ENCODE data around the gene DHCR7.

The DHCR7 gene

DNA sequence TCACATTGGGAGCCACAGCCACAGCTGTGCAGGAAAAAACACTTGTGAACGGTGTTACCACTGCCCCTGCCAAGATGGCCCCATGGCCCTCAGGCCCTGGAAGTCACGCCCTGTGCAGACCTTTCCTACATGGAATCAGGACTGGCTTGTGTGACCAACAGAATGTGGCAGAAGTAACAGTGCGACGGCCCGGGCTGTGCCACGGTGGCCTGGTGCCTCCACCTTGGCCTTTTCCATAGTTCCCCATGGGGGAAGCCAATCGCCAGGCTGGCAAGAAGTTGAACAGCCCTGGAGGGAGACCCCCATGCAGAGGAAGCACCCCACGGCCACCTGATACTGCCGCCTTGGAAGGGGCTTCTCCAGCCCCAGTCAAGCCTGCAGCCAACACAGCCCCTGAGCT, 48.0 kb downstream of the DHCR7 start:
- TF ChIP-seq, protein P1, sequence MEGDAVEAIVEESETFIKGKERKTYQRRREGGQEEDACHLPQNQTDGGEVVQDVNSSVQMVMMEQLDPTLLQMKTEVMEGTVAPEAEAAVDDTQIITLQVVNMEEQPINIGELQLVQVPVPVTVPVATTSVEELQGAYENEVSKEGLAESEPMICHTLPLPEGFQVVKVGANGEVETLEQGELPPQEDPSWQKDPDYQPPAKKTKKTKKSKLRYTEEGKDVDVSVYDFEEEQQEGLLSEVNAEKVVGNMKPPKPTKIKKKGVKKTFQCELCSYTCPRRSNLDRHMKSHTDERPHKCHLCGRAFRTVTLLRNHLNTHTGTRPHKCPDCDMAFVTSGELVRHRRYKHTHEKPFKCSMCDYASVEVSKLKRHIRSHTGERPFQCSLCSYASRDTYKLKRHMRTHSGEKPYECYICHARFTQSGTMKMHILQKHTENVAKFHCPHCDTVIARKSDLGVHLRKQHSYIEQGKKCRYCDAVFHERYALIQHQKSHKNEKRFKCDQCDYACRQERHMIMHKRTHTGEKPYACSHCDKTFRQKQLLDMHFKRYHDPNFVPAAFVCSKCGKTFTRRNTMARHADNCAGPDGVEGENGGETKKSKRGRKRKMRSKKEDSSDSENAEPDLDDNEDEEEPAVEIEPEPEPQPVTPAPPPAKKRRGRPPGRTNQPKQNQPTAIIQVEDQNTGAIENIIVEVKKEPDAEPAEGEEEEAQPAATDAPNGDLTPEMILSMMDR (conservative IDR thresholded peaks at IDR 0.05; ENCODE audit: low read depth, low read length) = no peak
- DNase-seq (ENCODE audit: low read depth) = no peak

DNA sequence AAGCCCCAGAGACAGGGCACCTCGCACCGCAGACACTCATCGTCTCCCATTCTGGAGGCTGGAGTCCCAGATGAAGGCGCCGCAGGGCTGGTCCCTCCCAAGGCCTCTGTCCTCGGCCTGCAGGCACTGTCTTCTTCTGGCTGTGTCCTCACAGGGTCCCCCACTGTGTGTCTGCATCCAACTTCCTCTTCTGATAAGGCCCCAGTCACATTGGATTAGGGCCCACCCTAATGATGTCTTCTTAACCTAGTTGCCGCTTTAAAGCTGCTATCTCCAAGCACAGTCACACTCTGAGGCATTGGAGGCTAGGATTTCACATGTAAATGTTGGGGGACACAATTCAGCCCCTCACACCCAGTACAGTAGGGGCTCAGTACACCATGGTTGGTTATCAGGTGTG, 48.9 kb downstream of the DHCR7 start:
- TF ChIP-seq, protein P1 (conservative IDR thresholded peaks at IDR 0.05; ENCODE audit: low read depth, low read length) = no peak
- no peak overlapping the region for H3K4me3 ChIP-seq (ENCODE audit: low read depth, low read length)
- no peak for DNase-seq (ENCODE audit: low read depth)

More for the DNA sequence above, 48.0 kb downstream of the DHCR7 start:
- H3K4me3 ChIP-seq (ENCODE audit: low read depth, low read length) = no peak overlapping the region

DNA sequence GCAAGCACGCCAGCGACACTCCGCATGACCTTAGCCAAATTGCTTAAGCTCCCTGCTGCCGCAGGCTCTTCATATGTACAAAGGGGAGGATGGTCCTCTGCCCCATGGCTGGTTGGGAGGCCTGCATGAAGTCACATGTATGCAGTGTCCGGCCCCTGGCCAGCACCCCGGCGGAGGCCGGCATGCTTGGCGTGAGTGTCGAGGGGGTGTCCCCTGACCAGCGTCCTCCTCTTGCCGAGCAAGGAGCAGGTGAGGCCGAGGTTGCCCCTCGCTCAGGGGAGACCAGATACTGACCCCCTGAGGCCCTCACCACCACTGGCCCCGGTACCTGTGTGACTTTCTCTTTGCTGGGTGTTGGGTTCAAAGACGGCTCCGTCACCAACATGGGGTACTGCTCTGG, 50.2 kb downstream of the DHCR7 start:
- H3K4me3 ChIP-seq (ENCODE audit: low read depth, low read length) = no peak overlapping the region
- TF ChIP-seq, protein P1 (conservative IDR thresholded peaks at IDR 0.05; ENCODE audit: low read depth, low read length) = no peak
- DNase-seq (ENCODE audit: low read depth) = no peak

DNA sequence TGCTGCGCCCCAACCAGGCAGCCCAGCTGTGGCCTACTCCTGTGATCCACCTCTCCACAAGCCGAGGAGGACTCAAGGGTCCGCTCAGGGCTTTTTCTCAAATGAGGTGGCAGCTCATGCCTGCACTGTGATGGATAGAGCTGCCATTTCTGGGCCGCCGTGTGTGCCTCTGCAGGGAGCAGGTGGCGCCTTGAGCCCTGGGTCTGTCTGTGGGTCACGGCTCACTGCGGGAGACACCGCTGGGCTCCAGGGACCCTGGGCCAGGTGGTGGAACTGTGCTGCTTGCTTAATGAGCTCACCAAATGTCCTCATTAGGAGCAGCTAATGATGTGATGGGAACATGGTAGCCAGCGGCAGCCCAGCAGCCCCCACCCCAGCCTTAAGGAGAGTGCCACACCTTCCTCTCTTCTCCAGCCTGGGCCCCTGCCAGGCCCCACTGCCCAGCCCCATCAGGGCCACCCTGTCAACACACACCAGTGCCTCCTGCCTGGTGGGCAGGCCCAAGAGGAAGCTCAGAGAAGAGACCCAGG, 50.8 kb downstream of the DHCR7 start:
- DNase-seq (ENCODE audit: low read depth) = no peak
- no peak overlapping the region for H3K4me3 ChIP-seq (ENCODE audit: low read depth, low read length)
- TF ChIP-seq, protein P1 (conservative IDR thresholded peaks at IDR 0.05; ENCODE audit: low read depth, low read length) = no peak

DNA sequence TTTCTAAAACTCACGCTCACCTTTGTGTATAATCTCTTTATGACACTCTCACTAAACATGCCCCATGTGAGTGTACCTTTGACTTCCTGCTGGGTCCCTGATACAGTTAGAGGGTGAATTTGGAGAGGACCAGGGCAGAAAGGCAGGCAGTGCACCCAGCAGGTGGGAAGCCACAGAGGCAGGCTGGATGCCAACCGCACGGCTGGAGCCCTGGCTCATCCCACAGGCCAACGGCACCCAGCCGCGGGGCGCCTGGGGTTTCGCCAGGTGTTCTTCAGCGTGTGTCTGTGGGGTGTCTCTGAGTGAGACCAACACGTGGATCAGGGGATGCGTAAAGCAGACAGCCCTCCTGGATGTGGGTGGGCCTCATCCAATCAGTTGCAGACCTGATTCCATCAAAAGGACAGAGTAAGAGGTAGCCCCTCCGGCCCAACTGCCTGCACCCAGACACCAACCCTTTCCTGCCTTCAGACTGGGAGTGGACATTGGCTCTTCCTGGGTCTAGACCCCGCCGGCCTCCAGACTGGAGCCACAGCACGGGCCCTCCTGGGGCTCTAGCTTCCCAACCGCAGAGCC, 51.6 kb downstream of the DHCR7 start:
- peak; percentile 6 for DNase-seq (ENCODE audit: low read depth)
- TF ChIP-seq, protein P1 (conservative IDR thresholded peaks at IDR 0.05; ENCODE audit: low read depth, low read length) = no peak
- H3K4me3 ChIP-seq (ENCODE audit: low read depth, low read length) = no peak overlapping the region

DNA sequence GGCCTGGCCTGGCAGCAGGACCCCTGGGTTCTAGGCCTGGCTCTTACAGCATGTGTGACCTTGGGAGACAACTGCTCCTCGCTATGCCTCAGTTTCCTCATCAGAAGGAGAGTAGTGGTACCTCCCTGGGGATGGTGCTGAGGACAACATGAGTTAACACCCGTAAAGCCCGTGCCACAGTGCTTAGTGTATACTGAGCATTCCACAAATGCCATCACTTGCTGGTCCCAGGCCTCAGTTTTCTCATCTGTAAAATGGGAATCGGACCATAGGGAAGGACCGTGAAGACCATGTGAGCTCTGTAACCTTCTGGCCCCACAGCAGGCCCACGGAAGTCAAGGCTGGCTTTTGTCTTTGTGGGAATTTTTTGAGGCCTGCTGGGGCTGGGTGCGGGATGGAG, 52.4 kb downstream of the DHCR7 start:
- H3K4me3 ChIP-seq (ENCODE audit: low read depth, low read length) = no peak overlapping the region
- DNase-seq (ENCODE audit: low read depth) = no peak
- TF ChIP-seq, protein P1 (conservative IDR thresholded peaks at IDR 0.05; ENCODE audit: low read depth, low read length) = no peak

DNA sequence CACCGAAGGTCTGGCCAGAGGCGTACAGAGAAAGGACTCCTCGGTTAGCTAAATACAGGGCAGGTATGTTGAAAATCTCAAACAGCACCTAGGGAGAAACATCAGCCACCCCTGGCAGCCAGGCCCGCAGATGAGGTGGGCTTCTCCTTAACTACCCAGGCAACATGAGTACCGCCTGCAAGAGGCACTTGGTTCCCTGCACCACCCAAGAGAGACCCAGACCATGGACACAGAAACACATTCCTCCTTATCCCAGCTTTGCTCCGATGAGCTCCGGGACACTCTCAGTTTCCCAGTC, 53.0 kb downstream of the DHCR7 start:
- DNase-seq (ENCODE audit: low read depth) = no peak
- TF ChIP-seq, protein P1 (conservative IDR thresholded peaks at IDR 0.05; ENCODE audit: low read depth, low read length) = no peak
- no peak overlapping the region for H3K4me3 ChIP-seq (ENCODE audit: low read depth, low read length)

Measured in choroid plexus epithelial cell (primary cell).